Endodermal cell (in vitro differentiated cells): ENCODE measurements around the gene CAMK2B. TPM values are rescaled to one million over a fixed set of nuclear protein-coding genes. Genes with fewer than 3 reads are reported as not detected.

Experiments used
- DNase-seq: peaks from one replicate; pipeline ENCODE4 v3.0.0-alpha.2; 2017
- H3K27ac ChIP-seq: 2 replicates; pipeline ENCODE4 v1.5.1; 2013; ENCODE audit warnings: mild to moderate bottlenecking, low read depth, low read length, moderate library complexity
- H3K27me3 ChIP-seq: 2 replicates; pipeline ENCODE4 v1.6.1; 2013; ENCODE audit warnings: mild to moderate bottlenecking, low read length, moderate library complexity; ENCODE audit not compliant: insufficient read depth, control insufficient read depth, poor library complexity, severe bottlenecking
- H3K36me3 ChIP-seq: 2 replicates; pipeline ENCODE4 v1.7.0; 2013; ENCODE audit warnings: mild to moderate bottlenecking, low read length, moderate library complexity; ENCODE audit not compliant: control insufficient read depth, insufficient read depth
- H3K4me1 ChIP-seq: one replicate; pipeline ENCODE4 v1.7.0; 2013; ENCODE audit warnings: low read length; ENCODE audit not compliant: control insufficient read depth, insufficient read depth
- H3K4me3 ChIP-seq: 2 replicates; pipeline ENCODE4 v1.5.1; 2013; ENCODE audit warnings: mild to moderate bottlenecking, low read length, moderate library complexity
- H3K9ac ChIP-seq: 2 replicates; pipeline ENCODE4 v1.6.1; 2013; ENCODE audit warnings: mild to moderate bottlenecking, low read length, moderate library complexity; ENCODE audit not compliant: poor library complexity, severe bottlenecking; ENCODE audit errors: extremely low read depth
- H3K9me3 ChIP-seq: 2 replicates; pipeline ENCODE4 v1.6.1; 2013; ENCODE audit warnings: mild to moderate bottlenecking, low read length, moderate library complexity; ENCODE audit not compliant: control insufficient read depth
- H3K27ac Mint-ChIP-seq: 2 replicates; pipeline ENCODE4 v1.8.0; 2020; ENCODE audit warnings: mixed read lengths
- H3K27me3 Mint-ChIP-seq: 2 replicates; pipeline ENCODE4 v1.8.0; 2021; ENCODE audit warnings: mild to moderate bottlenecking, mixed read lengths; ENCODE audit not compliant: insufficient read depth
- H3K36me3 Mint-ChIP-seq: 2 replicates; pipeline ENCODE4 v1.8.0; 2020; ENCODE audit warnings: low read depth, mixed read lengths
- H3K4me1 Mint-ChIP-seq: 2 replicates; pipeline ENCODE4 v1.8.0; 2020; ENCODE audit warnings: mixed read lengths
- H3K4me3 Mint-ChIP-seq: 2 replicates; pipeline ENCODE4 v1.8.0; 2020; ENCODE audit warnings: mild to moderate bottlenecking, moderate library complexity, mixed read lengths
- H3K9me3 Mint-ChIP-seq: 2 replicates; pipeline ENCODE4 v1.8.0; 2020; ENCODE audit warnings: mild to moderate bottlenecking, mixed read lengths
- CTCF ChIP-seq: fragments of 200-600 bp; sonication (generic); conservative IDR thresholded peaks from 2 replicates; pipeline ENCODE4 v1.5.0; 2021; ENCODE audit warnings: antibody characterized with exemption, mild to moderate bottlenecking
- WGBS, 2 experiments: methylation state at CpG; one replicate each; pipeline versions ENCODE4 v1.1.5 to v1.1.7; 2013; ENCODE audit warnings: missing lambda C conversion rate in 2 of 2, mixed read lengths in 1 of 2; ENCODE audit not compliant: insufficient coverage in 1 of 2, insufficient read length in 1 of 2; 5-methylcytosine and 5-hydroxymethylcytosine counted together
- total RNA-seq, 2 donors: library from RNA; stranded (reverse); fragmentation: NEBNext Ultra II Directional in 1 of 2; extraction: Animal tissue kit (Norgen Biotek cat#: 25700) in 1 of 2; gene quantifications; 2 replicates in 1 of 2; 3 replicates in 1 of 2; pipeline ENCODE4 v1.2.1, GENCODE V29; 2021

Gene CAMK2B
- total RNA-seq, 2 donors from 2014 or later = 0.26 TPM; not detected in 1

- peak; percentile 38 for DNase-seq
- Mint-ChIP-seq H3K27ac (no peak overlapping the region), H3K36me3 (no peaks in the 10 kb centered on the region), H3K4me1 (no peaks in the 10 kb centered on the region), H3K4me3 (no peak overlapping the region), H3K27me3 (no peaks in the 10 kb centered on the region), H3K9me3 (no peaks in the 10 kb centered on the region)
- no peak for TF ChIP-seq CTCF
- no peak overlapping the region for H3K4me3 ChIP-seq
- H3K27me3 ChIP-seq = no peaks in the 10 kb centered on the region
- no peaks in the 10 kb centered on the region for H3K4me1 ChIP-seq
- no peaks in the 10 kb centered on the region for H3K36me3 ChIP-seq
- 87 to 88% methylated on average over 9 to 15 of the region's 15 CpGs for WGBS, 2 experiments
- H3K27ac ChIP-seq = no peak overlapping the region
- H3K9me3 ChIP-seq = no peaks in the 10 kb centered on the region
- no peak overlapping the region for H3K9ac ChIP-seq
Observed at GRCh38 chr7:44281811-44282600, 43.4 kb downstream of the CAMK2B start.

- Mint-ChIP-seq H3K4me1 (no peaks in the 10 kb centered on the region), H3K27ac (no peak overlapping the region)
Observed at GRCh38 chr7:44280993-44281721, 44.2 kb downstream of the CAMK2B start.

GRCh38 chr7:44280636-44280992 is 44.8 kb downstream of the CAMK2B start:
- Mint-ChIP-seq H3K36me3 (no peaks in the 10 kb centered on the region), H3K27me3 (no peaks in the 10 kb centered on the region), H3K9me3 (no peaks in the 10 kb centered on the region), H3K4me3 (no peak overlapping the region), H3K4me1 (peaks cover 2% of the 10 kb centered on the region), H3K27ac (no peak overlapping the region)
- no peaks in the 10 kb centered on the region for H3K9me3 ChIP-seq
- no peaks in the 10 kb centered on the region for H3K4me1 ChIP-seq
- H3K27ac ChIP-seq = no peak overlapping the region
- TF ChIP-seq CTCF = no peak
- 88% methylated on average over 8 of the region's 8 CpGs; no CpG with 5 or more reads in 1 of the 2 experiments for WGBS, 2 experiments
- H3K36me3 ChIP-seq = no peaks in the 10 kb centered on the region
- no peak overlapping the region for H3K9ac ChIP-seq
- no peak overlapping the region for H3K4me3 ChIP-seq
- peak; percentile 36 for DNase-seq
- H3K27me3 ChIP-seq = no peaks in the 10 kb centered on the region

More at GRCh38 chr7:44280993-44281721, 44.2 kb downstream of the CAMK2B start:
- H3K27me3 ChIP-seq = no peaks in the 10 kb centered on the region
- H3K27ac ChIP-seq = no peak overlapping the region
- H3K9ac ChIP-seq = no peak overlapping the region
- no peaks in the 10 kb centered on the region for H3K4me1 ChIP-seq
- no peak for TF ChIP-seq CTCF
- no peak overlapping the region for H3K4me3 Mint-ChIP-seq
- 91 to 93% methylated on average over 13 to 20 of the region's 20 CpGs for WGBS, 2 experiments
- no peak overlapping the region for H3K4me3 ChIP-seq
- no peaks in the 10 kb centered on the region for H3K36me3 Mint-ChIP-seq
- no peaks in the 10 kb centered on the region for H3K9me3 Mint-ChIP-seq
- H3K9me3 ChIP-seq = no peaks in the 10 kb centered on the region
- no peaks in the 10 kb centered on the region for H3K27me3 Mint-ChIP-seq
- DNase-seq = peak; percentile 26
- H3K36me3 ChIP-seq = no peaks in the 10 kb centered on the region
